Measurements from ENCODE around the gene OR4D1. TPM values are rescaled to one million over a fixed set of nuclear protein-coding genes. Genes with fewer than 3 reads are reported as not detected.
A peak's percentile ranks its signal among the peaks of the same experiment; 100 is the strongest.

Gene OR4D1
- total and polyA plus RNA-seq, 4 donors = under 0.01 TPM; not detected in 3

- DNase-seq (ENCODE audit: low spot score) = no peak
- H3K27me3 ChIP-seq (ENCODE audit: control insufficient read depth in 4 of 4, insufficient read depth in 4 of 4, low read length in 3 of 4) = peaks cover 0 to 2% (median 0%) of the 10 kb centered on the region in 4 donors
- WGBS = 42% methylated on average over 7 of the region's 7 CpGs
- no peaks in the 10 kb centered on the region for H3K36me3 ChIP-seq (ENCODE audit: control insufficient read depth in 4 of 4, insufficient read depth in 3 of 4, low read depth in 1 of 4, low read length in 3 of 4)
- H3K4me1 ChIP-seq (ENCODE audit: control insufficient read depth in 4 of 4, insufficient read depth in 4 of 4, low read length in 3 of 4) = no peaks in the 10 kb centered on the region
- H3K9ac ChIP-seq (ENCODE audit: low read depth in 1 of 2, low read length in 2 of 2) = no peak overlapping the region
- no peak overlapping the region for H3K4me3 ChIP-seq (ENCODE audit: low read depth in 1 of 3, low read length in 3 of 3)
- H3K9me3 ChIP-seq (ENCODE audit: control insufficient read depth in 4 of 4, low read length in 3 of 4) = no peaks in the 10 kb centered on the region
- TF ChIP-seq REST (IDR thresholded peaks at IDR 0.05) = peak; percentile 95
- no peak for TF ChIP-seq HNF4A (conservative IDR thresholded peaks at IDR 0.05)
- H3K27ac ChIP-seq (ENCODE audit: low read depth in 1 of 2, low read length in 2 of 2) = no peak overlapping the region
Observed at GRCh38 chr17:58176200-58176599, 28.0 kb downstream of the OR4D1 start.

DNA sequence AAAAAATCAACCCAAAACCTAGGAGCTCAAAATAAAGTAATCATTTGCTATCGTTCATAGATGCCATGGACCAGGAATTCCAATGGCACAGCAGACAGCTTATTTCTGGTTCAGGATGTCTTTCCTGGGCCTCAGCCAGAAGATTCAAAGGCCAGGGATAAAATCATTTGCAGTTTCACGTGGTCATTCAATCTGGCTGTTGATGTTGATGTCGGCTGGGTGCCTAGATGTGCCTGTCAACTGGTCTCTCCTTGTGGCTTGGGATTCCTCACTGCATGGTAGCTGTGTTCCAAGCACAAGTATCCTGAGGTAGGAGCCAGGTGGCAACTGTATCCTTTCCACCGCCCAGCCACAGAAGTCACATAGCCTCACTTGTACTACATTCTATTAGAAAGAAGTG is 33.6 kb downstream of the OR4D1 start:
- Histone ChIP-seq H3K36me3 (ENCODE audit: control insufficient read depth in 4 of 4, insufficient read depth in 3 of 4, low read depth in 1 of 4, low read length in 3 of 4) (no peaks in the 10 kb centered on the region), H3K4me3 (ENCODE audit: low read depth in 1 of 3, low read length in 3 of 3) (no peak overlapping the region), H3K27me3 (ENCODE audit: control insufficient read depth in 4 of 4, insufficient read depth in 4 of 4, low read length in 3 of 4) (peaks cover 0 to 2% (median 0%) of the 10 kb centered on the region in 4 donors), H3K4me1 (ENCODE audit: control insufficient read depth in 4 of 4, insufficient read depth in 4 of 4, low read length in 3 of 4) (no peaks in the 10 kb centered on the region), H3K27ac (ENCODE audit: low read depth in 1 of 2, low read length in 2 of 2) (no peak overlapping the region), H3K9me3 (ENCODE audit: control insufficient read depth in 4 of 4, low read length in 3 of 4) (no peaks in the 10 kb centered on the region), H3K9ac (ENCODE audit: low read depth in 1 of 2, low read length in 2 of 2) (no peak overlapping the region)
- TF ChIP-seq, protein P1, sequence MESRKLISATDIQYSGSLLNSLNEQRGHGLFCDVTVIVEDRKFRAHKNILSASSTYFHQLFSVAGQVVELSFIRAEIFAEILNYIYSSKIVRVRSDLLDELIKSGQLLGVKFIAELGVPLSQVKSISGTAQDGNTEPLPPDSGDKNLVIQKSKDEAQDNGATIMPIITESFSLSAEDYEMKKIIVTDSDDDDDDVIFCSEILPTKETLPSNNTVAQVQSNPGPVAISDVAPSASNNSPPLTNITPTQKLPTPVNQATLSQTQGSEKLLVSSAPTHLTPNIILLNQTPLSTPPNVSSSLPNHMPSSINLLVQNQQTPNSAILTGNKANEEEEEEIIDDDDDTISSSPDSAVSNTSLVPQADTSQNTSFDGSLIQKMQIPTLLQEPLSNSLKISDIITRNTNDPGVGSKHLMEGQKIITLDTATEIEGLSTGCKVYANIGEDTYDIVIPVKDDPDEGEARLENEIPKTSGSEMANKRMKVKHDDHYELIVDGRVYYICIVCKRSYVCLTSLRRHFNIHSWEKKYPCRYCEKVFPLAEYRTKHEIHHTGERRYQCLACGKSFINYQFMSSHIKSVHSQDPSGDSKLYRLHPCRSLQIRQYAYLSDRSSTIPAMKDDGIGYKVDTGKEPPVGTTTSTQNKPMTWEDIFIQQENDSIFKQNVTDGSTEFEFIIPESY (IDR thresholded peaks at IDR 0.05) = no peak
- TF ChIP-seq, protein P2, sequence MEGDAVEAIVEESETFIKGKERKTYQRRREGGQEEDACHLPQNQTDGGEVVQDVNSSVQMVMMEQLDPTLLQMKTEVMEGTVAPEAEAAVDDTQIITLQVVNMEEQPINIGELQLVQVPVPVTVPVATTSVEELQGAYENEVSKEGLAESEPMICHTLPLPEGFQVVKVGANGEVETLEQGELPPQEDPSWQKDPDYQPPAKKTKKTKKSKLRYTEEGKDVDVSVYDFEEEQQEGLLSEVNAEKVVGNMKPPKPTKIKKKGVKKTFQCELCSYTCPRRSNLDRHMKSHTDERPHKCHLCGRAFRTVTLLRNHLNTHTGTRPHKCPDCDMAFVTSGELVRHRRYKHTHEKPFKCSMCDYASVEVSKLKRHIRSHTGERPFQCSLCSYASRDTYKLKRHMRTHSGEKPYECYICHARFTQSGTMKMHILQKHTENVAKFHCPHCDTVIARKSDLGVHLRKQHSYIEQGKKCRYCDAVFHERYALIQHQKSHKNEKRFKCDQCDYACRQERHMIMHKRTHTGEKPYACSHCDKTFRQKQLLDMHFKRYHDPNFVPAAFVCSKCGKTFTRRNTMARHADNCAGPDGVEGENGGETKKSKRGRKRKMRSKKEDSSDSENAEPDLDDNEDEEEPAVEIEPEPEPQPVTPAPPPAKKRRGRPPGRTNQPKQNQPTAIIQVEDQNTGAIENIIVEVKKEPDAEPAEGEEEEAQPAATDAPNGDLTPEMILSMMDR (IDR thresholded peaks at IDR 0.05; ENCODE audit: low read depth, low read length, missing input control) = no peak
- DNase-seq (ENCODE audit: low spot score) = no peak
- WGBS = 76% methylated on average over 4 of the region's 4 CpGs

- Histone ChIP-seq H3K4me1 (ENCODE audit: control insufficient read depth in 4 of 4, insufficient read depth in 4 of 4, low read length in 3 of 4) (no peaks in the 10 kb centered on the region), H3K9ac (ENCODE audit: low read depth in 1 of 2, low read length in 2 of 2) (no peak overlapping the region), H3K9me3 (ENCODE audit: control insufficient read depth in 4 of 4, low read length in 3 of 4) (no peaks in the 10 kb centered on the region), H3K4me3 (ENCODE audit: low read depth in 1 of 3, low read length in 3 of 3) (no peak overlapping the region), H3K27me3 (ENCODE audit: control insufficient read depth in 4 of 4, insufficient read depth in 4 of 4, low read length in 3 of 4) (no peaks in the 10 kb centered on the region), H3K36me3 (ENCODE audit: control insufficient read depth in 4 of 4, insufficient read depth in 3 of 4, low read depth in 1 of 4, low read length in 3 of 4) (no peaks in the 10 kb centered on the region), H3K27ac (ENCODE audit: low read depth in 1 of 2, low read length in 2 of 2) (no peak overlapping the region)
- 88% methylated on average over 4 of the region's 4 CpGs for WGBS
- TF ChIP-seq, protein P3, sequence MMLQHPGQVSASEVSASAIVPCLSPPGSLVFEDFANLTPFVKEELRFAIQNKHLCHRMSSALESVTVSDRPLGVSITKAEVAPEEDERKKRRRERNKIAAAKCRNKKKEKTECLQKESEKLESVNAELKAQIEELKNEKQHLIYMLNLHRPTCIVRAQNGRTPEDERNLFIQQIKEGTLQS (IDR thresholded peaks at IDR 0.05) = no peak
- no peak for TF ChIP-seq FOXA1 (IDR thresholded peaks at IDR 0.05)
- TF ChIP-seq TAF1 (conservative IDR thresholded peaks at IDR 0.05) = no peak
- no peak for TF ChIP-seq HNF4A (conservative IDR thresholded peaks at IDR 0.05)
- no peak for TF ChIP-seq GABPA (IDR thresholded peaks at IDR 0.05 in 1 of 2, conservative IDR thresholded peaks at IDR 0.05 in 1 of 2)
- TF ChIP-seq EGR1 (IDR thresholded peaks at IDR 0.05; ENCODE audit: low read depth in 2 of 2) = no peak
- no peak for DNase-seq (ENCODE audit: low spot score)
Observed at GRCh38 chr17:58183514-58183913, 35.3 kb downstream of the OR4D1 start.

Data from liver (tissue), 9 donors.